Smooth muscle cell (in vitro differentiated cells): ENCODE data around the gene PNPLA7. TPM values are rescaled to one million over a fixed set of nuclear protein-coding genes. Genes with fewer than 3 reads are reported as not detected.
"Not testable (repeated sequence)": the region's sequence is repeated elsewhere in the genome, so short reads cannot be mapped to it uniquely, and the experiment has no call there.

ENCODE experiments used
- DNase-seq: peaks from one replicate; lab custom pipeline; 2025; ENCODE audit not compliant: unreplicated experiment; lab: John Stamatoyannopoulos, UW
- H2AFZ ChIP-seq: fragments of 200-600 bp; sonication (generic); 2 replicates; pipeline ENCODE4 v1.6.0; 2016; ENCODE audit warnings: antibody characterized with exemption, low read depth, mild to moderate bottlenecking
- H3F3A ChIP-seq: fragments of 200-600 bp; sonication (generic); 2 replicates; pipeline ENCODE4 v1.6.0; 2017; ENCODE audit warnings: antibody characterized with exemption, low read depth
- H3K27ac ChIP-seq: fragments of 200-600 bp; sonication (generic); 2 replicates; pipeline ENCODE4 v1.5.1; 2016; ENCODE audit warnings: low read depth, mild to moderate bottlenecking
- H3K27me3 ChIP-seq: fragments of 200-600 bp; sonication (generic); 2 replicates; pipeline ENCODE4 v1.6.1; 2016; ENCODE audit warnings: low read depth, mild to moderate bottlenecking
- H3K36me3 ChIP-seq: fragments of 200-600 bp; sonication (generic); 2 replicates; pipeline ENCODE4 v1.5.1; 2016; ENCODE audit warnings: low read depth
- H3K4me1 ChIP-seq: fragments of 200-600 bp; sonication (generic); 2 replicates; pipeline ENCODE4 v1.5.1; 2016; ENCODE audit warnings: low read depth
- H3K4me2 ChIP-seq: fragments of 200-600 bp; sonication (generic); 2 replicates; pipeline ENCODE4 v1.6.0; 2016; ENCODE audit warnings: mild to moderate bottlenecking
- H3K4me3 ChIP-seq: fragments of 200-600 bp; sonication (generic); 2 replicates; pipeline ENCODE4 v1.5.1; 2016; ENCODE audit warnings: mild to moderate bottlenecking
- H3K79me2 ChIP-seq: fragments of 200-600 bp; sonication (generic); 2 replicates; pipeline ENCODE4 v1.6.0; 2016; ENCODE audit warnings: low read depth, mild to moderate bottlenecking
- H3K9ac ChIP-seq: fragments of 200-600 bp; sonication (generic); 2 replicates; pipeline ENCODE4 v1.6.0; 2016; ENCODE audit warnings: low read depth
- H3K9me3 ChIP-seq: fragments of 200-600 bp; sonication (generic); replicated peaks from 2 replicates; pipeline ENCODE4 v1.5.1; 2016; ENCODE audit warnings: low read depth
- H4K20me1 ChIP-seq: fragments of 200-600 bp; sonication (generic); 2 replicates; pipeline ENCODE4 v1.6.0; 2016; ENCODE audit warnings: low read depth
- WGBS: methylation state at CpG from one replicate; pipeline ENCODE4 v1.1.7; 2016; ENCODE audit warnings: low lambda C conversion rate; 5-methylcytosine and 5-hydroxymethylcytosine counted together
- polyA plus RNA-seq: library from polyadenylated mRNA; unstranded; fragments of >200 nt; fragmentation: Nextera tagmentation; extraction: Ambion mirVana; gene quantifications from 2 replicates; pipeline ENCODE4 v1.2.1, GENCODE V29; 2016
- total RNA-seq: library from RNA; depleted of rRNA; stranded (reverse); fragments of >200 nt; gene quantifications from 2 replicates; pipeline ENCODE4 v1.2.3, GENCODE V29; 2014
- TF ChIP-seq, protein P1 (sequence below): fragments of 200-600 bp; sonication (generic); IDR thresholded peaks from 2 replicates; pipeline ENCODE4 v1.5.1; 2017; ENCODE audit warnings: borderline replicate concordance, mild to moderate bottlenecking, antibody characterized with exemption; ENCODE audit not compliant: insufficient read depth, poor library complexity, severe bottlenecking

The PNPLA7 gene
- total and polyA plus RNA-seq, 2 experiments from 2014 or later, result 0.46 to 0.67 TPM

DNA sequence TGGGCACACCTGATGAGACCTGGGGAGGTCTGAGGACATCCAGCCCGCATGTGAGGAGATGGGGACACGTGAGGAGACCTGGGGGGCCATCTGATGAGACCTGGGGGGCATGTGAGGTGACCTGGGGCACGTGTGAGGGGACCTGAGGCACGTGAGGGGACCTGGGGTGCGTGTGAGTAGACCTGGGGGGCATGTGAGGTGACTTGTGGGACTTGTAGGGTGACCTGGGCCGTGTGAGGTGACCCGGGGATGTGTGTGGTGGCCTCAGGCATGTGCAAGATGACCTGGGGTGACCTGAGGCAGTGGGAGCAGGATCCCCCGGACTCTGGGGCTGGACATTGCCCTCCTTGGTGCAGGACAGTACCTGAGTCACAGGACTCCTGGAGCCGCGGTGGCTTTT lies 30.6 kb downstream of the PNPLA7 start:
- no peak overlapping the region for H3K4me2 ChIP-seq
- H3K27ac ChIP-seq, result no peak overlapping the region
- TF ChIP-seq, protein P1, sequence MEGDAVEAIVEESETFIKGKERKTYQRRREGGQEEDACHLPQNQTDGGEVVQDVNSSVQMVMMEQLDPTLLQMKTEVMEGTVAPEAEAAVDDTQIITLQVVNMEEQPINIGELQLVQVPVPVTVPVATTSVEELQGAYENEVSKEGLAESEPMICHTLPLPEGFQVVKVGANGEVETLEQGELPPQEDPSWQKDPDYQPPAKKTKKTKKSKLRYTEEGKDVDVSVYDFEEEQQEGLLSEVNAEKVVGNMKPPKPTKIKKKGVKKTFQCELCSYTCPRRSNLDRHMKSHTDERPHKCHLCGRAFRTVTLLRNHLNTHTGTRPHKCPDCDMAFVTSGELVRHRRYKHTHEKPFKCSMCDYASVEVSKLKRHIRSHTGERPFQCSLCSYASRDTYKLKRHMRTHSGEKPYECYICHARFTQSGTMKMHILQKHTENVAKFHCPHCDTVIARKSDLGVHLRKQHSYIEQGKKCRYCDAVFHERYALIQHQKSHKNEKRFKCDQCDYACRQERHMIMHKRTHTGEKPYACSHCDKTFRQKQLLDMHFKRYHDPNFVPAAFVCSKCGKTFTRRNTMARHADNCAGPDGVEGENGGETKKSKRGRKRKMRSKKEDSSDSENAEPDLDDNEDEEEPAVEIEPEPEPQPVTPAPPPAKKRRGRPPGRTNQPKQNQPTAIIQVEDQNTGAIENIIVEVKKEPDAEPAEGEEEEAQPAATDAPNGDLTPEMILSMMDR, result no peak
- WGBS, result 85% methylated on average over 9 of the region's 10 CpGs
- no peaks in the 10 kb centered on the region for H3K79me2 ChIP-seq
- no peaks in the 10 kb centered on the region for H3K9me3 ChIP-seq
- H3K4me1 ChIP-seq, result no peaks in the 10 kb centered on the region
- no peak for DNase-seq
- no peak overlapping the region for H3K9ac ChIP-seq
- no peaks in the 10 kb centered on the region for H3F3A ChIP-seq
- no peak overlapping the region for H3K4me3 ChIP-seq
- H2AFZ ChIP-seq, result no peak overlapping the region
- no peaks in the 10 kb centered on the region for H3K36me3 ChIP-seq
- no peaks in the 10 kb centered on the region for H3K27me3 ChIP-seq
- no peaks in the 10 kb centered on the region for H4K20me1 ChIP-seq

DNA sequence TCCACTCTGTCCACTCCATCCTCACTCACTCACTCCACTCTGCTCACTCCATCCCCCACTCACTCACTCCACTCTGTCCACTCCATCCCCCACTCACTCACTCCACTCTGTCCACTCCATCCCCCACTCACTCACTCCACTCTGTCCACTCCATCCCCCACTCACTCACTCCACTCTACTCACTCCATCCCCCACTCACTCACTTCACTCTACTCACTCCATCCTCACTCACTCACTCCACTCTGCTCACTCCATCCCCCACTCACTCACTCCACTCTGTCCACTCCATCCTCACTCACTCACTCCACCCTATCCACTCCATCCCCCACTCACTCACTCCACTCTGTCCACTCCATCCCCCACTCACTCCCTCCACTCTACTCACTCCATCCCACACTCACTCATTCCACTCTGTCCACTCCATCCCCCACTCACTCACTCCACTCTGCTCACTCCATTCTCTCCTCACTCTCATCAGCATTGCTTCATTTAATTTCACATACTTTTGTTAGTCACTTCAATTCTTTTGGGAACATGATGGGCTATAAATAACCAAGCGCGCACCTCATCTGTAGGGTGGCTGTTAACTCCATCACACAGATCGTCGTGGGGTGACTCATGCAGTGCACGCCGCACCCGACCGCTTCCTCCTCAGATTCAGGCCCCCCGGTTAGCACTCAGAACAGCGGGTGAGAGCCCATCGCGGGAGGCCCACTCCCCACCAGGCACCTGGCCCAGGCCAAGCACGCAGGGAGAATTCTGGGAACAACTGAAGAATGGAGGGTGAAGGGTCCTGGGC lies 31.3 kb downstream of the PNPLA7 start:
- H3K27me3 ChIP-seq, result not testable (repeated sequence)

DNA sequence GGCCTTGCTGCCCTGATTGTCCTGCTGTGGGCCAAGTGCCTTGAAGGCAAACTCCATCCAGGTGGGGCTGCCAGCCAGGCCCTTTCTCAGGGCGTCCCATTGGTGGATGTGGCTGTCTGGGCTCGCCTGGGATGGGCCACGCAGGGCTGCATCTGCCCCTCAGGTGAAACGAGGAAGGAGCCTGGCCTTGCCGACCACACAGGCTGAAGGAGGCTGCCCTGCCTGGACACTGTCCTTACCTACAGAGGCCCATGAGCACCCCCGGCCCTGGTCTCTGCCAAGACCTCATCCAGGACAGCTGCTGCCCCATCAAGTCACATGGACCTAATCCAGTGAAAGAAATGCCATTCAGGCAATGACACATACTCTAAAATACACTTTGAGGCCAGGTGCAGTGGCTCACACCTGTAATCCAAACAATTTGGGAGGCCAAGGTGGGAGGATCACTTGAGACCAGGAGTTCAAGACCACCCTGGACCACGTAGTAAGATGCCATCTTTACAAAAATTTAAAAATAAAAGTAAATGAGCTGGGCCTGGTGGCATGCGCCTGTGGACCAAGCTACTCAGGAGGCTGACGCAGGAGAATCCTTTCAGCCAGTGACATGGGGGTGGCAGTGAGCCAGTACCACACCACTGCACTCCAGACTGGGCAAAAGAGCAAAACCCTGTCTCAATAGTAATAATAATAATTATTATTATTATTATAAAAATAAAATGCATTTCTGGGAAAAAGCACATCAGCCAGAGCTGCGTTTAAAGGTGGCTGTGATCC lies 33.9 kb downstream of the PNPLA7 start:
- H2AFZ ChIP-seq, result no peak overlapping the region
- H3K27ac ChIP-seq, result no peak overlapping the region
- H3K4me1 ChIP-seq, result no peaks in the 10 kb centered on the region
- no peaks in the 10 kb centered on the region for H3K36me3 ChIP-seq
- H3K4me3 ChIP-seq, result no peak overlapping the region
- H4K20me1 ChIP-seq, result no peaks in the 10 kb centered on the region
- H3K4me2 ChIP-seq, result no peak overlapping the region
- H3K9me3 ChIP-seq, result no peaks in the 10 kb centered on the region
- TF ChIP-seq, protein P1, result no peak
- no peak overlapping the region for H3K9ac ChIP-seq
- no peak for DNase-seq
- no peaks in the 10 kb centered on the region for H3K27me3 ChIP-seq
- no peaks in the 10 kb centered on the region for H3F3A ChIP-seq
- 90% methylated on average over 10 of the region's 10 CpGs for WGBS
- no peaks in the 10 kb centered on the region for H3K79me2 ChIP-seq

More for the DNA sequence above, 31.3 kb downstream of the PNPLA7 start:
- H3K4me1 ChIP-seq, H3K79me2 ChIP-seq, H3K4me2 ChIP-seq, H3K9me3 ChIP-seq, H3F3A ChIP-seq, H4K20me1 ChIP-seq, H3K27ac ChIP-seq, H2AFZ ChIP-seq, H3K36me3 ChIP-seq, H3K9ac ChIP-seq, H3K4me3 ChIP-seq, DNase-seq: not testable (repeated sequence)
- WGBS, result 93% methylated on average over 13 of the region's 13 CpGs

DNA sequence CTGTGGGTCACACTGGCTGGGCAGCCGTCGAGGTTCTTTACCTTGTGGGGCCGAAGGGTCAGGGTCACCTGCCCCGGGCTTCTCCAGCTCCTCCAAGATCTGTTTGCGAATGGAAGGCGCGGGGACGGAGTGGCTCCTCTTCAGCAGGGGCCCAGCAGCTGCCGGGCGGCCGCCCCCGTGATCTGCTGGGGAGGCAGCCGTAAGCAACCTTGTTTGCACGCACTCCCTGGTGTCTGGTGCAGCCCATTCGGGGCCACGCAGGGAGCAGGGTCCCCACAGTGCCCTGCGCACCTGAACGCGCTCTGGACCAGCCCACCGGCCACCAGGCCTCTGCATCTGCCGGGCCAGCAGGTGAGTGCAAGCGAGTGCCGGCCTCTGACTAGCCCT lies 34.9 kb downstream of the PNPLA7 start:
- H3K27me3 ChIP-seq, result no peaks in the 10 kb centered on the region
- H3K36me3 ChIP-seq, result no peaks in the 10 kb centered on the region
- no peaks in the 10 kb centered on the region for H3F3A ChIP-seq
- H3K4me2 ChIP-seq, result no peak overlapping the region
- no peak overlapping the region for H2AFZ ChIP-seq
- no peaks in the 10 kb centered on the region for H4K20me1 ChIP-seq
- WGBS, result 91% methylated on average over 16 of the region's 23 CpGs
- TF ChIP-seq, protein P1, result no peak
- no peak overlapping the region for H3K4me3 ChIP-seq
- no peaks in the 10 kb centered on the region for H3K79me2 ChIP-seq
- no peaks in the 10 kb centered on the region for H3K9me3 ChIP-seq
- H3K4me1 ChIP-seq, result no peaks in the 10 kb centered on the region
- no peak overlapping the region for H3K9ac ChIP-seq
- DNase-seq, result no peak
- H3K27ac ChIP-seq, result no peak overlapping the region
